GM04504 (cell line): Measurements from ENCODE around the gene CIRBP.
A peak's percentile ranks its signal among the peaks of the same experiment; 100 is the strongest.

Experiments used
- DNase-seq: peaks from one replicate; pipeline ENCODE4 v3.0.0-alpha.2; 2012; ENCODE audit warnings: low read depth

Gene CIRBP

DNA sequence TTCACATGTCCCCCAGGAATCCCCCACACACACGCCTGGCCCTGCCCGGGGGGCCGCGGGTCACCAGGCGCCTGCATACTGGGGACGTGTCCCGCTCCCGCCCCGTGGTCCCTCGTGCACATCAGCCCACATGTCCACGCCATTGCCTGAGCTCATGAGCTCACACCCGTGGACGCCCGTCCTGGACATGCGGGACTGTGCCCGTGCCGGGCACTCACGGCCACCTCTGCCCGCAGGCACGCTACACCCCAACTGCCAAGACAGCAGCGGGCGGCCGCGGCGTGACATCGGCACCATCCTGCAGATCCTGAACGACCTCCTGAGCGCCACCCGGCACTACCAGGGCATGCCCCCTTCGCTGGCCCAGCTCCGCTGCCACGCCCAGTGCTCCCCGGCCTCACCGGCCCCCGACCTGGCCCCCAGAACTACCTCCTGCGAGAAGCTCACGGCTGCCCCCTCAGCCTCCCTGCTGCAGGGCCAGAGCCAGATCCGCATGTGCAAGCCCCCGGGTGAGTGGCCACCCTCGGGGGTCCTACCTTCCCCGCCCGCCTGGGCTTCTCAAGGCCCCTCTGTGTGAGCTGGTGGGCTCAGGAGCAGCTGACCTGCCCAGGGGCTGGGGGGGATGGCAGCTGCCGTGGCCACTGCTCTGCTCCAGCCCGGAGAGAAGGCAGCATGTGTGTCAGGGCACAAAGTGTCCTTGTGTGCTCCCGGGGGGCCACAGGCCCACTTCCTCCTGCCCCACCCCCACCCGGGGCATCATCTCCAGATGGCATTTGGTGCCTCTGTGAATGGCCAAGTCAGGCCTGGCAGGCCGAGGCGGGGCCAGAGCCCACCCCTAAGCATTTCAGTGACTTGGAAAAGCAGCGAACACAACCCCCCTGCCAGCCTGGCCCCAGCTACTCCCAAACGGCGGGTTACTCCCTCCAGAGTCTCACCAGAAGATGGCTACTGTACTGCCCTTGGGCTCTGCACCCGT lies 13.7 kb upstream of the CIRBP start:
- DNase-seq = no peak

- DNase-seq = no peak
Observed at GRCh38 chr19:1256646-1257474, 12.3 kb upstream of the CIRBP start.

GRCh38 chr19:1257475-1258162 lies 11.5 kb upstream of the CIRBP start:
- DNase-seq = no peak

- DNase-seq = no peak
Observed at GRCh38 chr19:1258163-1258492, 11.0 kb upstream of the CIRBP start.

- no peak for DNase-seq
Observed at GRCh38 chr19:1258707-1259205, 10.4 kb upstream of the CIRBP start.

GRCh38 chr19:1259206-1259875 lies 9.8 kb upstream of the CIRBP start:
- no peak for DNase-seq

GRCh38 chr19:1259876-1260748 lies 9.0 kb upstream of the CIRBP start:
- no peak for DNase-seq

DNA sequence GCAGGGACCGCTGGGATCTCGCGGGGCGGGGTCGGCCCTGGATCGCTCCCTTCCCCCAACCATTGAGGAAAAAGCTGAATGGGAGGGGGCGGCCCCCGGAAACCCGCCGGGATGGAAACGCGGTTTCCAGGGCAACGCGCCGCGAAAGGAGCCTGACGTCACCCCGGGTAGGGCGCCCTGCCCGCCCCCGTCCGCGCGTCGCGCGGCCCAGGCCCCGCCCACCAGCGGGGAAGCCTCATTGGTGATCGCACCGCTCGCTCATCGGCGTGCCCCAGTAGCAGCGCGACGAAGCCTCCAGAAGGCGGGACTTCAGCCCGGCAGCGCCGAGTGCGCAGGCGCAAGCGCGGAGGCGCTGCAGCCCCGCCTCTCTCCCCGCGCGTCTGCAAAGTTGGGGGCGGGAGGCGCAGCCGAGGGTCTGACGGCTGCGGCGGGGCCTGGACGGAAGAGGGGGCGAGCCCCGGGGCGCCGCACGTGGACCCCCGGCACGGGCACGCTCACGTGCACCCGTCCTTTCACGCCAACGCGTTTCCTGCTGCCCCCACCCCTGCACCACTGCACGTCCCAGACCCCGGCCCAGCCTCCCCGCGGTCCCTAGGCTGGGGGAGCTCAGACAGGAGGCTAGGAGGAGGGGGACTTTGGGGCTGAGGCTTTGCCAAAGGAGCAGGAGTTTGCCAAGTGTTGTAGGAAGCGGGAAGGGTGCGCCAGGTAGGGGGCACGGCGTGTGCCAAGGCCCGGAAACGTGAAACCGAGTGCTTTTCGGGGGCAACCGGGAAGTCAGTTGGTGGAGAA lies 8.2 kb upstream of the CIRBP start:
- DNase-seq = peak; percentile 91

GRCh38 chr19:1261538-1261797 lies 7.7 kb upstream of the CIRBP start:
- no peak for DNase-seq

GRCh38 chr19:1261798-1262622 lies 7.1 kb upstream of the CIRBP start:
- DNase-seq = no peak

- no peak for DNase-seq
Observed at GRCh38 chr19:1262623-1263123, 6.5 kb upstream of the CIRBP start.

DNA sequence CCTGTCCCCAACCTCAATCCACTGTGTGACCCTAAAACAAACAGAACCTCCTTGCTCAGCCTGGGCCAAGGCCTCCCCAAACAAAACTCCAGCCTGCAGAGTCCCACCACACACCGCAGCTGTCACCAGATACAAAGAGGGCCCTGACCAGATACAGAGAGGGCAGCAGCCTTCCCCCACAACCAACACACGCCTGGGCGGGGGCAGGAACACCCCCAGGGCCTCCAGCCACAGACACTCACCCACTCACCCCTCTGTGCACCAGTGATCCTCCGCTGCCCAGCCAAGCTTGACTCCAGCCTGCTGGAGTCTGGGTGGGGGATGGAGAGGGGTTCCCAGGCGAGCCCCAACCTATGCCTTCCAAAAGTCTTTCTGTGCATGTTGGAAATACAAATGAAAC lies 5.9 kb upstream of the CIRBP start:
- DNase-seq = no peak

DNA sequence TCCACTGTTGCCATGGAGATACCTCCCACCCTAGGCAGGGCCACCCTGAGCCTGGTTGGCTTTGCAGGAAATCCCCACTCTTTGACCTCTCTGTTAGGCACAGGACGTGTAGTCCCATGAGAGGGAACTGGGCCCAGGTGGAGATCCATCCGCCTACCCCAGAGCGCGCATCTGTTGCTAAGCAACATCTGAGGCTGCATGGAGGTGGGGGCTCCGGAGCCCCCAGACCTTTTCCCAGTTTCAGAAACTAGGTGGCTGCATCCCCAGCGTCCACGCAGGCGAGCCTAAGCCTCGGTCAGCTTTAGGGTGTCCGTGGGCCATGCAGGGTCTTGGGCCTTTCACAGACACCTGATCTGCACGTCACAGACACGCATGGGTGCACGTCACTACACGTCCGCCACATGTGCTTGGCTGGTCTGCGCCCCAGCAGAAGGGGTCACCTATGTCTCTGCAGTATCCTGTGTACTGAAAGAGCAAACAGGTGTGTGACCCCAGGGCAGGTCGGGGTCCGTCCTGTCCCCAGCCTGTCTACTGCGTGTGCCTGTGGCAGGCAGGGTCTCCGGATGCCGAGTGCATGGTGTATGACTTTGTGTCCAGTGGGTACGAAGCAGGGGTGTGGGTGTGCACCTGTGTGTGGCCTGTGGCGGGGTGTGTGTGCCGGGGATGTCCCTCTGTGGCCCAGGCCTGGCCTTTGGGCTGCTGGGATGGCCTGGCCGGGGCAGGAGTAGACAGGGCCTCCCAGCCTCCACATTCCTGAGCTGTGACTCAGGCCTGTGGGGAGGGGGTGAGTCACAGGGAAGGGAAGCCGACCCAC lies 4.1 kb upstream of the CIRBP start:
- DNase-seq = peak; percentile 87

DNA sequence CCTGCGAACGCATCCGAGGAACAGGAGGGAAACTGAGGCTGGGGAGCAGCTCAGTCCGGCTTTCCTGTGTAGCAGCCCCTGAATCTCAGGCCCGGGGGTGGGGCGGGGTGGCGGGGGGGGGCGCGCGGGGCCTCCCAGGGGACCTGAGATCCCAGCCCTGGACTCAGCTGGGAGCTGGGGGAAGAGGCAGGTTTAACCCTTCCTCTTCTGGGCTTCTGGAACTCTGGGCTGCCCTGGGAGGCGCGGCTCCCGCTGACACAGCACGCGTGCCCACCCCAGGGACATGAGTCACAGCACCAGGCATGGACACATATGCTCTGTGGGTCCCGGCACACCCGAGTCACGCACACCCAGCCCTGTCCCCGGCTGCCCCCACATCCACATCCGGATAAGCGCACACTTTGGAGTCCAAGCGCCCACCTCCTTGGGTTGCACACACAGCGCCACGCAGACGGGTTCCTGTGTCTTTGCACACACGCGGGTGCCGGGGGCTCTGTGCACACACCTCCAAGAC lies 3.5 kb upstream of the CIRBP start:
- peak; percentile 84 for DNase-seq

GRCh38 chr19:1266129-1266915 lies 2.8 kb upstream of the CIRBP start:
- peak; percentile 87 for DNase-seq

GRCh38 chr19:1266916-1267476 lies 2.1 kb upstream of the CIRBP start:
- no peak for DNase-seq
